ENCODE measurements around the gene AMOTL1. TPM values are rescaled to one million over a fixed set of nuclear protein-coding genes. Genes with fewer than 3 reads are reported as not detected.
"Not testable (repeated sequence)": the region's sequence is repeated elsewhere in the genome, so short reads cannot be mapped to it uniquely, and the experiment has no call there.

Gene AMOTL1
- total RNA-seq, 1 experiment from 2014 or later, result 57.4 TPM

DNA sequence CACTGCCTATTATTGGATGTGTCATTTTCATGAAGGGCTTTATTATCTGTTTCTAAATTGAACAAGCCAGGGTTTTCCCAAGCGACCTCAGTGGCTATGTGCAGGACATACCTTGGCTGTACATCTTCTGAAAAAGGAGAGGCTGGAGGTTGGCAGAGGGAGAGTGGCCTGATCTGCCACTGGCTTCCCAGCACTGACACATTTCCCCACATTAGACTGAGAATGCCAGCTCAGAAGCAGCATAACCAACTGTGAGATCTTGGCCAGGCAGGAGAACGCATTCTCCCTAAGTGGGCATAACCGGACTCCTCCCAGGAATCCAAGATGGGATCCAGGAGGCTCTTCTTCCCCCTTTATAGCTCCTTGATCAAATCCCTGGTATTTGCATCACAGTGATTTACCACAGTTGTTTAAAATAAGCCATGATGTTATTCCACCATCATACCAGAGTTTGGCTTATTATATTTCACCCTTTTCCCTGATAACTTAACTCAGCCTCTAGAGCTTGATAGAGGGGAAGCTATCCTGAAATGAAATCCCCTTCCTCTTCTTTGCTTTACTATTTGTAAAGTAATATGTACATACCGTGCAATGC is 33.8 kb downstream of the AMOTL1 start:
- Histone ChIP-seq H3K4me3 (no peak overlapping the region), H3K9me3 (replicated peaks) (no peaks in the 10 kb centered on the region), H3K36me3 (peaks cover 49% of the 10 kb centered on the region), H3K4me1 (peaks cover 30% of the 10 kb centered on the region), H3K27ac (no peak overlapping the region), H3K27me3 (no peaks in the 10 kb centered on the region)
- DNase-seq, result no peak

DNA sequence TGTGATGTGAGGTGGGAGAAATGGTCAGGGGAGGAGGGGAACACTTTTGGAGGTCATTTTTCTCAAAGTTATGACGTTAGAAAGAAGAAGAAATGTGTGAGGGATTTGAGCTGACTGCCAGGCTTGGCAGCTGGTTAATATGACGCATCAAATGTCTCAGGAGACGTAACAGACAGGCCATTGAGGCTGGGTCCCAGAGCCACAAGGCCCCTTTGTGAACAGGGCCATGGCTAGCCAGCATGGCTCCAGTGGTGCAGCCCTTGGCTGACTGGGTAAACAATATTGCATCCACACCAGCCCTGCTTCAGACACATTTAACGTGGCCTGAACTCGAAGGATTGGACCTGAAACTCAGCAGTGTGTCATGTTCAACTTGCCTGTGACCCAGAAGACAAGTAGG is 34.3 kb downstream of the AMOTL1 start:
- Histone ChIP-seq H3K4me1 (peaks cover 32% of the 10 kb centered on the region), H3K36me3 (peaks cover 46% of the 10 kb centered on the region), H3K27me3 (no peaks in the 10 kb centered on the region), H3K27ac (no peak overlapping the region), H3K4me3 (no peak overlapping the region), H3K9me3 (replicated peaks) (no peaks in the 10 kb centered on the region)
- no peak for DNase-seq

DNA sequence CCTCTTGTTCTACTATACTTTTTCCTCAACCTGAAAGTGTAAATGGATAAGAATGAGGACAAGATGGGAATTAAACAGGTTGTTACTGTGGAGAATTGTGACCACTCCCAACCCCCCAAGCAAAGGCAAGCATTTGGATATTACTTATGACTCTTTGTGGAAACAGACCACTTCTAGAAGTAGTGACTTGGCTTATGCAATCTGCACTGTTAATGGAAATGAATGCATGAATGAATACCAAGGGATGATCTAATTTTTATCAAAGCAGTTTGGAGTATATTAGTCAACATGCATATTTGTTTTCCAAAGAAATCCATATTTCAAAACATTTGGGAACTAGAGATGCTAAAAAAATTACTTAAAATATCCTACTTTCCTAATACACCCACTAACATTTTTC is 35.3 kb downstream of the AMOTL1 start:
- Histone ChIP-seq H3K36me3 (peaks cover 47% of the 10 kb centered on the region), H3K4me1 (peaks cover 38% of the 10 kb centered on the region), H3K27me3 (no peaks in the 10 kb centered on the region), H3K9me3 (replicated peaks) (no peaks in the 10 kb centered on the region), H3K27ac (no peak overlapping the region), H3K4me3 (no peak overlapping the region)
- no peak for DNase-seq

DNA sequence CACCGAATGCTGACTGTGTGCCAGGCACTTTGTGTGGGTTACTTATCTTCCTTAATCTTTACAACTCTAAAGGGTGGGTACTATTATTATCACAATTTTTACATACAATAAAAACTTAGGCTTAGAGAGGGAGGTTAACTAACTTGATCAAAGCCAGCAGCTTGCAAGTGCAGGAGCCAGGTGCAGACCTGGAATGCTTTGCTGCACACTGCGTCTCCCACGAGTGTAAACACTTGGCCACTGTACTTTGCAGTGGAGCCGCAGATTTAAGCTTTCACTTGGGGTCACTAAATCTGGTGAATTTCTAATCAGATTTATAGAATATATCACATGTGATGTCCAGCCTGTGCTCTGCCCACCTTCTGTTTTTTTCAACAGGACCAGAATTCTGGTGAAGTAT is 36.7 kb downstream of the AMOTL1 start:
- Histone ChIP-seq H3K4me3 (no peak overlapping the region), H3K27me3 (no peaks in the 10 kb centered on the region), H3K36me3 (peaks cover 42% of the 10 kb centered on the region), H3K27ac (peak overlapping the region; percentile 95), H3K4me1 (peaks cover 49% of the 10 kb centered on the region), H3K9me3 (replicated peaks) (no peaks in the 10 kb centered on the region)
- DNase-seq, result peak in 1 of 2 experiments; percentile 6

DNA sequence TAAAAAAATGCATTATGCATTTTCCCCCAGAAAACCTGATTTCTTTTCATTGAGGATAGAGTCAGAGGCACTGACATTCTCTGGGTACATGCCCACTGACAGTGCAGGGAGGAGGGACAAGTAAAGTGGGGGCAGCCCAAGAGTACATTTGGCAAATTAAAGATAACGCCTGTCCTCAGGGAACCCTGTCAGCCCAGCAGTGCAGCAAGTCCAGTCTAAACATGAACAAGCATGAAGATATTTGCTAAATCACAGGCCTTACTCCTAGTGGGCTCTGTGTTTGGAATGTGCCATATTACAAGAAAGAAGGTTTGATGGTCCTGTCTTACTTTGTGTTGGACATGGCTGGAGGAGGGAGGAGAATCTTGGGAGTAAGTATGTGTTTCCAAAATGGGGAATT is 37.9 kb downstream of the AMOTL1 start:
- Histone ChIP-seq H3K27me3 (no peaks in the 10 kb centered on the region), H3K27ac (peak overlapping the region; percentile 95), H3K4me3 (no peak overlapping the region), H3K36me3 (peaks cover 34% of the 10 kb centered on the region), H3K4me1 (peaks cover 54% of the 10 kb centered on the region), H3K9me3 (replicated peaks) (no peaks in the 10 kb centered on the region)
- DNase-seq, result no peak

DNA sequence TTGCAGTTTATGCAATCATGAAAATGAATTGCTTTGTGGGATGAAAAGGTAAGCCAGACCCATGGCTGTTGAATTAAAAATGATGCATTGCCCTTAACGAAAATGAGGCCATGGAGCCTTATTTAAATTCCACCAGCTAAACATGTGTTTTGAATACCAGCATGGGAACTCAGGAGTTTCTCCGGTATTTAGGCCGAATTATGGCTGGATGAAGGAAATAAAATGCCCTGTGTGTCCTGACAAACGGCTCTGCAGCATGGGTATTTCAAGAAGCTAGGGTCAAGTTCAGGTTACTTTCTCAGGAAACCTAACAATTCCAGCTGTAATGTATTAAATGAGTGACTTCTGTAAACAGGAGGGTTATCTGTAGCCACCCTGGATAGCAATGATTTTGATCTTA is 38.3 kb downstream of the AMOTL1 start:
- Histone ChIP-seq H3K9me3 (replicated peaks) (no peaks in the 10 kb centered on the region), H3K4me1 (peaks cover 58% of the 10 kb centered on the region), H3K4me3 (no peak overlapping the region), H3K27me3 (no peaks in the 10 kb centered on the region), H3K36me3 (peaks cover 30% of the 10 kb centered on the region), H3K27ac (peak overlapping the region; percentile 95)
- DNase-seq, result no peak

DNA sequence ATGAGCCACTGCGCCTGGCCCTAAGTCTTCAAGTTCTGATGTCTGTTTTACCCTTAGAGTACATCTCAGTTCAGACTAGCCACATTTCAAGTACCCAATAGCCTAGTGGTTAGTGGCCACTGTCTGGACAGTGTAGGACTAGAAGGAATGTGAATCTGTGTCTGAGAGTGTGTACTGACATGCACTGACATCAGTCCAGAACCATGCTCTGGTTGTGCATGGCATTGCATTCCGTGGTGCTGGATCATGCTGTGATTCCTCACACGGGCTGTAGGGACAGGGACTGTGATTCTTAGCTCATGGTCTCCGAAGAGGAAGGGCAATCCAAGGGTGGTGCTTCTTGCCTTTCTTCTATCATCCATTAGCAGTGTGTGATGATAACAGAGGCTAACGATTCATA is 41.1 kb downstream of the AMOTL1 start:
- Histone ChIP-seq H3K4me1 (peaks cover 82% of the 10 kb centered on the region), H3K36me3 (peaks cover 32% of the 10 kb centered on the region), H3K9me3 (replicated peaks) (peaks cover 3% of the 10 kb centered on the region), H3K27ac (peak overlapping the region; percentile 30), H3K4me3 (no peak overlapping the region), H3K27me3 (no peaks in the 10 kb centered on the region)
- DNase-seq, result no peak

DNA sequence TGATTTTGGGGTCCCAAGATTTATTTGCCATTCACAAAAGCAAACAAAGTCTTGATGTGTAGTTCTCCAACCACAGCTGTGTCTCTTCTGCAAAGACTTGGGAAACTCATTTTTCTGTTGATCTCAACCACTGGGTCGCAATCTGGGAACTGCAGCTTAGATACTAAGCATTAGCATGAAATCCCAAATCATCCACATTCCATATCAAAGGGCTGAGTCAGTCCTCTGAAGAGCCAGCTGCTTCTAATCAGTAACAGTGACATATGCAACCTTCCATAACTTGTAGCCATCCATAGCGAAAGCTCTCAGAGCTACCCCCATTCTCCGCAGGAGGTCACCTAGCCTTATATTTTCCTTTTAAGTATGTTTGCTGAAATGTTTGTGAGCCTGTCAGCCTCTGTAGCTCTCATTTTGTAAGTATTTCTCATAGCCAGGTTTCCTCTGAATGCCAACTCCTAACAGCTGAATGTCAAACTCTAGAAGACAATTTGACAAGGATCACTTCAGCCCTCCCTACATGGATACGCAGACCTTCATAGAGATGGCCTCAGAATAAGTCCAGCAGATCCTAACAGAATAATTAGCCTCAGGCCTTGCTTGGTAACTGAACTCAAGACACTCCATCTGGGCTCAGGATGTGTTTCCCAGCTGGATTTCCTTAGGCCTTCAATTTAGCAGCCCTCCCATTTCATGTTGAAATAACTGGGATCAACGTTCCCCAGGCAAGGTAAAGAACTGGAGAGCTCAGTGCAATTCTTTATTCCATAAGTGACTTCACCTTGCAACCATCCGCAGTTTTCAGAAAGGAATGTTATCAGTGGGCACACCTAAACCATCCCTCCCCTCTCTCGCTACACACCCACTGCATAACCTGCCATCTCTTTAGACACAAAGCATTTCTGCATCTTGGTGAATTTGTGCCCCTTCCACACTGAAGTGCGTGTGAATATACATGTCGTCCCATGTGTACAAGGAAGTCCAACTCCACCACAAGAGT is 44.9 kb downstream of the AMOTL1 start:
- peaks cover 22% of the 10 kb centered on the region for H3K9me3 ChIP-seq (replicated peaks)
- peak overlapping the region; percentile 99 for H3K27ac ChIP-seq
- not testable (repeated sequence) for H3K27me3 ChIP-seq, H3K4me3 ChIP-seq
- H3K36me3 ChIP-seq, result peaks cover 49% of the 10 kb centered on the region
- DNase-seq, result peak; percentile 31 to 57
- H3K4me1 ChIP-seq, result peaks cover 55% of the 10 kb centered on the region

DNA sequence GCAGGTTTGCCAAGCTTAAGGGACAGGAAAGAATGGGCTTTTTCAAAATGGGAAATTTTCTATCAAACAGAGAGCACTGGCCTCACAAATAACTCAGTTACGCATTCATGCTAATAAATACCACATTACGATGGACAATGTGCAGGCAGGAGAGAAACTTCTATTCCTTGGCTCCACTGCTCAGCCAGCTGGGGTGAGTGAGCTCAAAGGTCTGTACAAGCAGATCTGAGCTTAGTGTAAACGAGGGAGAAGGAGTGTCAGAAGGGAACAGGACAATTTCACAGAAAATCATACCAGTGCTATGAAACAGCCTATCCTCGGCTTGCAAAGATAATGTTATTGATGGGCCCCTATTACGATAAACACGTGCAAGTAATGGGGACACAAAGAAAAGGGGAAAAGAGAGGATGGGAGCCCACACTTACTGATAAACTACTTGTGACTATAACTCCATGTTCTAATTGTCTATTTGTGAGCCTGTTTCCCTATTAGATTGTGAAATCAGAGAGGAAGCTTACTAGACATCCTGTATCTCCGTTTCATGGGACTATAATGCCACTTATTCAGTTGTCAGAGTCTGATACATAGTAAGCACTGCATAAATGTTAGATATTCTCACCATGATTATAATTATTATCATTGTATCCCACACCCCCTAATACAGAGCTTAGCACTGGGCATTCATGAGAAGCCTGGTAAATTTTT is 46.3 kb downstream of the AMOTL1 start:
- H3K36me3 ChIP-seq, result peaks cover 53% of the 10 kb centered on the region
- H3K4me3 ChIP-seq, result no peak overlapping the region
- no peak for DNase-seq
- no peaks in the 10 kb centered on the region for H3K27me3 ChIP-seq
- H3K4me1 ChIP-seq, result peaks cover 43% of the 10 kb centered on the region
- peaks cover 25% of the 10 kb centered on the region for H3K9me3 ChIP-seq (replicated peaks)
- H3K27ac ChIP-seq, result peak overlapping the region; percentile 99

DNA sequence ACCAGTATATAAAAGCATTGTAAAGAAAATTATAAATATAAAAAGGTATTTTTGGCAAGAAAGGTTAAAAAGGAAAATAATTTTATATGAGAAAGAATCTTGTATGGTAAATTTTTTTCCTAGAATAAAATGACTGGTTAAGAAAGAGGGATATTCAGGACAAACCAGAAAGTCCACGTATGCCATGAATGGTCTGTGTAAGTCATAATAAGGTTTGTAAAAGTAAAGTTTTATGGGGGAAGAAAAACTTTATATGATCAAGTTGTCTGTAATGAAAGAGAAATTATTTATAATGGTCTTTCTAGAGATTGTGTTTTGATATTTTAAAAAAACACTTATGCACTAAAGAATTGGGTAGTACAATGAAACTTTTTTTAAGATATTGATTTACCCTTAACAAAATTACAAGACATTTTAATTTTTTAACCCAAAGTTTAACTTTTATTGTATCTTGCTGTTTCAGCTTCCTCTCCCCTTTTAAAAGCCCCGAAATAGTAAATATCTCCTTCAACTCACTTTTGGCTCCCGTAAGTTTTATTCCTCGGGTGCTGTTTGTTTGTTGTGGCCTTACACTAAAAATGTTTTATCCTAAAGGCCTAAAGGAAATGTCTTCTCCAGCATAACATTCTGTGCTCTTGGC is 47.7 kb downstream of the AMOTL1 start:
- H3K36me3 ChIP-seq, result peaks cover 59% of the 10 kb centered on the region
- DNase-seq, result peak; percentile 50 to 67

DNA sequence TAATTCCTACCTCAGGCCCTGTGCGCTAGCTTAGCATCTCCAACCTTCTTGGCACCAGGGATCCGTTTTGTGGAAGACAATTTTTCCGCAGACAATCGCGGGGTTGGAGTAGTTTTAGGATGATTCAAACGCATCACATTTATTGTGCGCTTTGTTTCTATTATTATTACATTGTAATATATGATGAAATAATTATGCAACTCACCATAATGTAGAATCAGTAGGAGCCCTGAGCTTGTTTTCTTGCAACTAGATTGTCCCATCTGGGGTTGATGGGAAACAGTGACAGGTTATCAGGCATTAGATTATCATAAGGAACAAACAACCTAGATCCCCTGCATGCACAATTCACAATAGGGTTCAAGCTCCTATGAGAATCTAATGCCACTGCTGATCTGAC is 52.3 kb downstream of the AMOTL1 start:
- H3K27me3 ChIP-seq, result no peaks in the 10 kb centered on the region
- H3K27ac ChIP-seq, result no peak overlapping the region
- peaks cover 12% of the 10 kb centered on the region for H3K9me3 ChIP-seq (replicated peaks)
- H3K4me3 ChIP-seq, result no peak overlapping the region
- DNase-seq, result no peak
- H3K4me1 ChIP-seq, result no peaks in the 10 kb centered on the region
- peaks cover 72% of the 10 kb centered on the region for H3K36me3 ChIP-seq

More for the DNA sequence above, 47.7 kb downstream of the AMOTL1 start:
- no peak overlapping the region for H3K27ac ChIP-seq
- H3K27me3 ChIP-seq, result no peaks in the 10 kb centered on the region
- no peak overlapping the region for H3K4me3 ChIP-seq
- H3K4me1 ChIP-seq, result peaks cover 36% of the 10 kb centered on the region
- peaks cover 25% of the 10 kb centered on the region for H3K9me3 ChIP-seq (replicated peaks)

DNA sequence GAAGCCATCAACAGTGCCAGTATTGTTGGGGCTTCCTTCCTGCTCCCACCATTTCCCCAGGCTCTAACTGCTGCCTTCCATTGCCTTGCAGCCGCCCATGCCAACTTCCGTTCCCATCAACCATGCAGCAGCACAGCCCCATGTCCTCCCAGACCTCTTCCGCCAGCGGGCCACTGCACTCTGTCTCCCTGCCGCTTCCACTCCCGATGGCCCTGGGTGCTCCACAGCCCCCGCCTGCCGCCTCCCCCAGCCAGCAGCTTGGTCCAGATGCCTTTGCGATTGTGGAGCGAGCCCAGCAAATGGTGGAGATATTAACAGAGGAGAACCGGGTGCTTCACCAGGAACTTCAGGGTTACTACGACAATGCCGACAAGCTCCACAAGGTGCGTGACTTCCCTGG is 53.3 kb downstream of the AMOTL1 start:
- Histone ChIP-seq H3K4me3 (no peak overlapping the region), H3K27ac (no peak overlapping the region), H3K27me3 (no peaks in the 10 kb centered on the region), H3K36me3 (peaks cover 78% of the 10 kb centered on the region), H3K9me3 (replicated peaks) (0 out of 2 replicates have a peak, but pooled peaks cover 6% of the 10 kb centered on the region), H3K4me1 (no peaks in the 10 kb centered on the region)
- no peak for DNase-seq

DNA sequence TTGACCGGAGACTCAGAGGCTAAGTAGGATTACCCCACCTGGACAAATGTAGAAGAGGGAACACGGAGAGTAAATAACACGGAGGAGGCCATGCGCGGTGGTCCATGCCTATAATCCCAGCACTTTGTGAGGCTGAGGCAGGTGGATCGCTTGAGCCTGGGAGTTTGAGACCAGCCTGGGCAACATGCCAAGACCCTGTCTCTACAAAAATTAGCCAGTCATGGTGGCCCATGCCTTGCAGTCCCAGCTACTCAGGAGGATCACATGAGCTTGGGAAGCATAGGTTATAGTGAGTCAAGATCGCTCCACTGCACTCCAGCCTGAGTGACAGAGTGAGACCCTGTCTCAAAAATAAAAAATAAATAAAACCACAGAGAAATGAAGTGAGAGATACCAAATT is 53.9 kb downstream of the AMOTL1 start:
- no peak overlapping the region for H3K27ac ChIP-seq
- DNase-seq, result peak; percentile 14 to 29
- H3K4me3 ChIP-seq, result no peak overlapping the region
- H3K36me3 ChIP-seq, result peaks cover 78% of the 10 kb centered on the region
- H3K4me1 ChIP-seq, result no peaks in the 10 kb centered on the region
- 0 out of 2 replicates have a peak, but pooled peaks cover 3% of the 10 kb centered on the region for H3K9me3 ChIP-seq (replicated peaks)
- no peaks in the 10 kb centered on the region for H3K27me3 ChIP-seq

DNA sequence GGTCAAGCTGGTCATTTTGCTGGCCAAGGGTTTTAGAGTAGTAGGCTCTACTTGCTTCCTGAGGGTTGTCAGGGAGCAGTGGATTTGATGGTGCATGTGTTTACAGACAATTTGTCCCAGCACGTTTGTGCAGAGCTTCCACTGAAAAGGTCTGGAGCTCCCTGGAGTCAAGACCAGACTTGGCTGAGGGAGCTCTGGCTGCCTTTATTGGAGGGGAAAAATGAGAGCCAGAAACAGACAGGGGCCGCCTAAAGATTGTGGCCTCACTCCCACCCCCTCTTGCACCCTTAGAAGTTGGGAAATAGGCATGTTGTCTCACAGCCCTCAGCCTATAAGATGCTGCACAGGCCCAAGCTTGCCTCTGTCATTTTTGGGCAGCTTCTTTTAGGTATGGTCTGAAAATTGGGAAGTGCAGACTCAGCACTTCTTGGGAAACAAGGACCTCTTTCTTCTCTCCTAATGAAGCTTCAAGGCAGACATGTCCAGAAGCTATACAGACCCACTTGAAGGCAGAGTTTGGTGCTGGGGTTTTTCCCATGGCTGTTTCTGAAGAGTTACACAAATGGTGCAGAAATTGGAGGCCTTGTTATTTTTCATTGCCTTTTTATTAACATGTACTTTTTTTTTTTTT is 55.1 kb downstream of the AMOTL1 start:
- H3K27me3 ChIP-seq, result no peaks in the 10 kb centered on the region
- H3K9me3 ChIP-seq (replicated peaks), result 0 out of 2 replicates have a peak, but pooled peaks cover under 1% of the 10 kb centered on the region
- H3K36me3 ChIP-seq, result peaks cover 70% of the 10 kb centered on the region

More for the DNA sequence above, 55.1 kb downstream of the AMOTL1 start:
- no peak overlapping the region for H3K4me3 ChIP-seq
- H3K4me1 ChIP-seq, result no peaks in the 10 kb centered on the region
- no peak for DNase-seq
- H3K27ac ChIP-seq, result no peak overlapping the region
